PC-3 (cell line): ENCODE results near the gene SINHCAF. TPM values are rescaled to one million over a fixed set of nuclear protein-coding genes. Genes with fewer than 3 reads are reported as not detected.

Experiments used
- ATAC-seq: fragments of 200-7000 bp; cut with Tn5 transposase; 2 replicates; pipeline ENCODE4 v1.9.1; 2020; ENCODE audit warnings: mild to moderate bottlenecking, moderate library complexity
- BruUV-seq: library from RNA; stranded (reverse); fragments of 400-500 nt; replicated peaks from 2 replicates; lab custom pipeline; 2021; lab: Mats Ljungman, UMichigan
- CTCF ChIA-PET: fragments of 300-600 bp; sonication (Branson Sonifier 250); formaldehyde crosslinking; loops from one replicate; lab custom pipeline; 2022; ENCODE audit warnings: antibody characterized with exemption; lab: Charles Lee
- POLR2A ChIA-PET: fragments of 300-600 bp; sonication (Branson Sonifier 250); formaldehyde crosslinking; loops from one replicate; lab custom pipeline; 2022; ENCODE audit warnings: antibody characterized with exemption; ENCODE audit not compliant: unreplicated experiment; lab: Charles Lee
- DNase-seq: peaks from one replicate; pipeline ENCODE4 v3.0.0-alpha.2; 2015
- H2AFZ ChIP-seq: fragments of 300-600 bp; sonication (generic); 2 replicates; pipeline ENCODE4 v1.6.0; 2016; ENCODE audit warnings: antibody characterized with exemption, low read length
- H3F3A ChIP-seq: fragments of 300-600 bp; sonication (generic); one replicate; pipeline ENCODE4 v1.6.0; 2017; ENCODE audit warnings: antibody characterized with exemption, low read length, control low read depth, mild to moderate bottlenecking; ENCODE audit not compliant: unreplicated experiment
- H3K27ac ChIP-seq: fragments of 300-600 bp; sonication (generic); 2 replicates; pipeline ENCODE4 v1.5.1; 2016; ENCODE audit warnings: mild to moderate bottlenecking, low read length
- H3K27me3 ChIP-seq: fragments of 300-600 bp; sonication (generic); 2 replicates; pipeline ENCODE4 v1.6.1; 2016; ENCODE audit warnings: low read length, mixed read lengths
- H3K36me3 ChIP-seq: fragments of 300-600 bp; sonication (generic); 2 replicates; pipeline ENCODE4 v1.6.1; 2016; ENCODE audit warnings: low read depth, mixed run types, low read length, mixed read lengths
- H3K4me1 ChIP-seq: fragments of 300-600 bp; sonication (generic); 2 replicates; pipeline ENCODE4 v1.5.1; 2016; ENCODE audit warnings: low read length; ENCODE audit not compliant: insufficient read depth
- H3K4me2 ChIP-seq: fragments of 300-600 bp; sonication (generic); 2 replicates; pipeline ENCODE4 v1.6.0; 2016; ENCODE audit warnings: low read length
- H3K4me3 ChIP-seq: fragments of 300-600 bp; sonication (generic); 2 replicates; pipeline ENCODE4 v1.5.1; 2016; ENCODE audit warnings: mild to moderate bottlenecking, low read length, mixed read lengths
- H3K79me2 ChIP-seq: fragments of 300-600 bp; sonication (generic); 2 replicates; pipeline ENCODE4 v1.6.1; 2017; ENCODE audit warnings: low read length, mixed read lengths
- H3K9ac ChIP-seq: fragments of 300-600 bp; sonication (generic); 2 replicates; pipeline ENCODE4 v1.6.0; 2016; ENCODE audit warnings: mild to moderate bottlenecking, low read length
- H3K9me2 ChIP-seq: fragments of 300-600 bp; sonication (generic); replicated peaks from 2 replicates; pipeline ENCODE4 v1.6.1; 2016; ENCODE audit warnings: mixed run types, low read length, mixed read lengths
- H3K9me3 ChIP-seq: fragments of 300-600 bp; sonication (generic); 2 replicates; pipeline ENCODE4 v1.6.1; 2016; ENCODE audit warnings: low read length, mixed read lengths
- H4K20me1 ChIP-seq: fragments of 300-600 bp; sonication (generic); 2 replicates; pipeline ENCODE4 v1.6.1; 2016; ENCODE audit warnings: low read length, mixed read lengths
- EZH2 ChIP-seq: fragments of 300-600 bp; sonication (generic); IDR thresholded peaks from one replicate; pipeline ENCODE4 v1.6.1; 2017; ENCODE audit warnings: antibody characterized with exemption, mild to moderate bottlenecking, low read length; ENCODE audit not compliant: unreplicated experiment
- EZH2phosphoT487 ChIP-seq: fragments of 300-600 bp; sonication (generic); IDR thresholded peaks from 2 replicates; pipeline ENCODE4 v1.6.1; 2018; ENCODE audit warnings: mild to moderate bottlenecking, antibody characterized with exemption, low read length, borderline replicate concordance
- intact Hi-C: fragments of 100-400 bp; cut with micrococcal nuclease; formaldehyde crosslinking; loops from 2 replicates; pipeline ENCODE4 v1.9.0; 2023
- total RNA-seq: library from RNA; depleted of rRNA; stranded (reverse); fragments of >200 nt; gene quantifications from 2 replicates; pipeline ENCODE4 v1.2.3, GENCODE V29; 2014
- TF ChIP-seq, protein P1 (sequence below): fragments of 300-600 bp; sonication (generic); conservative IDR thresholded peaks from 2 replicates; pipeline ENCODE4 v1.5.1; 2017; ENCODE audit warnings: antibody characterized with exemption, low read depth, mild to moderate bottlenecking, low read length

Gene SINHCAF
- total RNA-seq, 1 experiment from 2014 or later, result 32.0 TPM

DNA sequence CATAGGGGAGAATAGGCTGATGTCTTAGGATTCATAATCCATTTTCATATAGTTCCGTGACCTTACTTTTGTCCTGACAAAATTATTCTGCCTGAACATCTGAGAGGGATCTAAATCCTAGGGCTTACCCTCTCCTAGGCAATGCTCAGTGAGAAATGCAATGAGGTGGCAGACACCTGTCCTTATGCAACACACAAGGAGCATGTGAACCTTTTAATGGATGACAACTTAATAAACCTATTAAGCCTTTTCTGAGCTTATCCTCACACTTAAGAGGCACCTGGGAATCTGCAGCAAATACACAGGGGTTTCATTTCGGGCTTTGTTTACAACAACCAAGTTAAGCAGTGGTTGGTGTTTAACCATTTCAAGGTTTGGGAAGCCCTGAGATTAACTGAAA lies 24.6 kb downstream of the SINHCAF start:
- Histone ChIP-seq H3K9me2 (no peaks in the 10 kb centered on the region), H3K27ac (no peak overlapping the region), H2AFZ (no peak overlapping the region), H3F3A (no peaks in the 10 kb centered on the region), H4K20me1 (peaks cover 16% of the 10 kb centered on the region; the same call in 1 of the 2 replicates), H3K4me1 (no peaks in the 10 kb centered on the region), H3K9ac (no peak overlapping the region), H3K4me3 (no peak overlapping the region), H3K27me3 (no peaks in the 10 kb centered on the region), H3K9me3 (no peaks in the 10 kb centered on the region), H3K36me3 (peaks cover 31% of the 10 kb centered on the region), H3K79me2 (peaks cover 91% of the 10 kb centered on the region), H3K4me2 (no peak overlapping the region)
- intact Hi-C loops, result no loop called here
- ChIA-PET POLR2A (no interaction called here), CTCF (no interaction called here)
- TF ChIP-seq EZH2phosphoT487, result no peak
- TF ChIP-seq, protein P1, sequence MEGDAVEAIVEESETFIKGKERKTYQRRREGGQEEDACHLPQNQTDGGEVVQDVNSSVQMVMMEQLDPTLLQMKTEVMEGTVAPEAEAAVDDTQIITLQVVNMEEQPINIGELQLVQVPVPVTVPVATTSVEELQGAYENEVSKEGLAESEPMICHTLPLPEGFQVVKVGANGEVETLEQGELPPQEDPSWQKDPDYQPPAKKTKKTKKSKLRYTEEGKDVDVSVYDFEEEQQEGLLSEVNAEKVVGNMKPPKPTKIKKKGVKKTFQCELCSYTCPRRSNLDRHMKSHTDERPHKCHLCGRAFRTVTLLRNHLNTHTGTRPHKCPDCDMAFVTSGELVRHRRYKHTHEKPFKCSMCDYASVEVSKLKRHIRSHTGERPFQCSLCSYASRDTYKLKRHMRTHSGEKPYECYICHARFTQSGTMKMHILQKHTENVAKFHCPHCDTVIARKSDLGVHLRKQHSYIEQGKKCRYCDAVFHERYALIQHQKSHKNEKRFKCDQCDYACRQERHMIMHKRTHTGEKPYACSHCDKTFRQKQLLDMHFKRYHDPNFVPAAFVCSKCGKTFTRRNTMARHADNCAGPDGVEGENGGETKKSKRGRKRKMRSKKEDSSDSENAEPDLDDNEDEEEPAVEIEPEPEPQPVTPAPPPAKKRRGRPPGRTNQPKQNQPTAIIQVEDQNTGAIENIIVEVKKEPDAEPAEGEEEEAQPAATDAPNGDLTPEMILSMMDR, result no peak
- TF ChIP-seq EZH2, result no peak
- no TSS peak for BruUV-seq
- ATAC-seq (no peak), DNase-seq (no peak)

DNA sequence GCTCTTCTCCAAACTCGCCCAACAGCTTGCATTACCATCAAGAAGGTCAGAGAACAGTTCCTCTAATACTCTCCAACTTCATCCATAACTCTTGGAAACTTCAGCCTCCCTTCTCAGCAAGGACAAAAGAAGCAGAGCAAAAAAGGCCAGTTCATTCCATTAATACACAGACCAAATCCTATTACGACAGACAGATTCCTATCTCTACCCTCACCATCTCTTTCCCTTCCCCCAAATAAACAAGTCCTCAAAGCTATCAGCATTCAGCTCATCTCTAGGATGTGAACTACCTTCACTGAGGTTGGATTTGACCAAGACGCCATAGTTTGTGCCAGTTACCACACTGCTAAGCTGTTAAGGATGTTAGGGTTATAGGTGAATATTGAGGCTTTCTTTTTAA lies 25.2 kb downstream of the SINHCAF start:
- peaks cover 31% of the 10 kb centered on the region for H3K36me3 ChIP-seq

DNA sequence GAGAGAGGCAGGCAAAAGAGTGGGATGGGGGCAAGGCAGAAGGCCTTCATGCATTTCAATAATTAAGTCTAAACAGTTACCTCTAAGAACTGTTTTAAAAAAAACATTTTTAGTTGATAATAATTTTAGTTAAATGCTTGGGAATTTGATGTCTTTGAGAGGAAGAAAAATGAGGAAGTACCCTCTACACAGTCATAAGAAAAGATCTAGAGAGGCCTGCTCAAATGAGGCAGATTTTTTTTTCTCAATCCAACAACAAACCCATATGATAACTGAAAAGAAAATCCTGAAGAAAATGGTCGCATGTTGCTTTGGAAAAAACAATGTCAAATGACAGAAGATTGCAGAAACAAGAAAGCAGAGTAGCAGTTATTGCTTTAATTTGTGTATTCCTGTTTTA lies 25.6 kb downstream of the SINHCAF start:
- H3K9me2 ChIP-seq, result no peaks in the 10 kb centered on the region
- peaks cover 81% of the 10 kb centered on the region for H3K79me2 ChIP-seq
- H3K4me3 ChIP-seq, result no peak overlapping the region
- ATAC-seq, result no peak
- no peak overlapping the region for H3K9ac ChIP-seq
- H3F3A ChIP-seq, result no peaks in the 10 kb centered on the region
- ChIA-PET POLR2A (no interaction called here), CTCF (no interaction called here)
- DNase-seq, result no peak
- H3K9me3 ChIP-seq, result no peaks in the 10 kb centered on the region
- no peak overlapping the region for H2AFZ ChIP-seq
- no peak overlapping the region for H3K27ac ChIP-seq
- no peak overlapping the region for H3K4me2 ChIP-seq
- no peak for TF ChIP-seq EZH2
- BruUV-seq, result no TSS peak
- intact Hi-C loops, result no loop called here
- peaks cover 11% of the 10 kb centered on the region; the same call in 1 of the 2 replicates for H4K20me1 ChIP-seq
- H3K36me3 ChIP-seq, result peaks cover 32% of the 10 kb centered on the region
- no peaks in the 10 kb centered on the region for H3K27me3 ChIP-seq
- H3K4me1 ChIP-seq, result no peaks in the 10 kb centered on the region

More for the DNA sequence above, 25.2 kb downstream of the SINHCAF start:
- H3K4me3 ChIP-seq, result no peak overlapping the region
- POLR2A ChIA-PET, result no interaction called here
- no peaks in the 10 kb centered on the region for H3K9me3 ChIP-seq
- H3K27ac ChIP-seq, result no peak overlapping the region
- peaks cover 86% of the 10 kb centered on the region for H3K79me2 ChIP-seq
- TF ChIP-seq EZH2 (no peak), EZH2phosphoT487 (no peak)
- TF ChIP-seq, protein P1, result no peak
- no peak overlapping the region for H3K9ac ChIP-seq
- no peaks in the 10 kb centered on the region for H3K9me2 ChIP-seq
- no peaks in the 10 kb centered on the region for H3F3A ChIP-seq
- DNase-seq, result no peak
- CTCF ChIA-PET, result no interaction called here
- ATAC-seq, result no peak
- peaks cover 11% of the 10 kb centered on the region; the same call in 1 of the 2 replicates for H4K20me1 ChIP-seq
- no peaks in the 10 kb centered on the region for H3K4me1 ChIP-seq
- no peaks in the 10 kb centered on the region for H3K27me3 ChIP-seq
- intact Hi-C loops, result no loop called here
- no peak overlapping the region for H3K4me2 ChIP-seq
- BruUV-seq, result no TSS peak
- H2AFZ ChIP-seq, result no peak overlapping the region
